GM19193 (cell line): Measurements from ENCODE around the gene YOD1.

Experiments used
- POLR2A ChIP-seq: IDR thresholded peaks from 4 replicates; pipeline ENCODE4 v1.6.1; 2011; ENCODE audit not compliant: insufficient read depth, insufficient read length; ENCODE audit errors: extremely low read depth

YOD1 gene

GRCh38 chr1:207040181-207040533, 10.9 kb downstream of the YOD1 start:
- TF ChIP-seq POLR2A: no peak

- TF ChIP-seq POLR2A: no peak
These were observed 11.4 kb downstream of the YOD1 start for GRCh38 chr1:207039380-207040180.

GRCh38 chr1:207036865-207037264, 14.1 kb downstream of the YOD1 start:
- no peak for TF ChIP-seq POLR2A

- no peak for TF ChIP-seq POLR2A
These were observed 15.0 kb downstream of the YOD1 start for GRCh38 chr1:207035877-207036551.

GRCh38 chr1:207034998-207035397, 16.0 kb downstream of the YOD1 start:
- no peak for TF ChIP-seq POLR2A

GRCh38 chr1:207034208-207034607, 16.8 kb downstream of the YOD1 start:
- no peak for TF ChIP-seq POLR2A

GRCh38 chr1:207033302-207033701, 17.7 kb downstream of the YOD1 start:
- no peak for TF ChIP-seq POLR2A

- no peak for TF ChIP-seq POLR2A
These were observed 18.4 kb downstream of the YOD1 start, which contains the start of gene C1orf116 for GRCh38 chr1:207032528-207033017. Gene C1orf116 (minus strand): TSS chr1:207032756. CDS start chr1:207027598, 5,158 bp downstream.

GRCh38 chr1:207031632-207032264, 19.3 kb downstream of the YOD1 start:
- TF ChIP-seq POLR2A: no peak

- TF ChIP-seq POLR2A: no peak
These were observed 20.0 kb downstream of the YOD1 start for GRCh38 chr1:207031016-207031415.

GRCh38 chr1:207030522-207031009, 20.4 kb downstream of the YOD1 start:
- no peak for TF ChIP-seq POLR2A

GRCh38 chr1:207029701-207030521, 21.1 kb downstream of the YOD1 start:
- no peak for TF ChIP-seq POLR2A

GRCh38 chr1:207028884-207029650, 21.9 kb downstream of the YOD1 start:
- TF ChIP-seq POLR2A: no peak

- TF ChIP-seq POLR2A: no peak
These were observed 23.1 kb downstream of the YOD1 start for GRCh38 chr1:207027921-207028320.
